ENCODE data around the gene KREMEN2. TPM values are rescaled to one million over a fixed set of nuclear protein-coding genes. Genes with fewer than 3 reads are reported as not detected.

The KREMEN2 gene
- total and polyA plus RNA-seq, 4 donors: not detected

DNA sequence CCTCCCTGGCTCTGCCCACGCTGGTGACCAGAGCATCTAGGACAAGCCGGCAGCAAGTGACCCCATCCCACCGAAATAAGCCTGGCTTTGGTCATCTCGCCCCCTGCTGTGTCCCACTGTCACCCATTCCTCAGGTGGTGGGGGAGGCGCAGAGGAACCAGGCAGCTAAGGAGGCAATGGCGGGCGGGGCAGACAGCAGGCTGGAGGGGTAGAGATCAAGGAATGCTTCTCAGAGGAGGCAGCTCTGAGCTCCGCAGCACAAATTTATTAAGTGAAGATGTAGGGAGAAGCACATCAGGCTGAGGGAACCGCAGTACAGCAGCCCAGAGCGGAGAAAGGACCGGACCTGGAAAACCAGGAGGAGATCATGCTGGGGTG lies 7.5 kb upstream of the KREMEN2 start:
- H3K27ac ChIP-seq (ENCODE audit: low read depth in 1 of 2, low read length in 2 of 2): no peak overlapping the region
- no peaks in the 10 kb centered on the region for H3K36me3 ChIP-seq (ENCODE audit: control insufficient read depth in 1 of 2, insufficient read depth in 2 of 2, low read length in 1 of 2)
- intact Hi-C loops (cut with DNase I): no loop called here
- ATAC-seq (ENCODE audit: low FRiP score): no peak
- H3K4me3 ChIP-seq (ENCODE audit: low read length in 2 of 2): no peak overlapping the region
- no peaks in the 10 kb centered on the region for H3K27me3 ChIP-seq (ENCODE audit: control insufficient read depth in 1 of 2, insufficient read depth in 2 of 2, low read length in 1 of 2)
- DNase-seq: no peak
- no peaks in the 10 kb centered on the region for H3K9me3 ChIP-seq (ENCODE audit: control insufficient read depth, low read length)
- WGBS, 2 donors: 79 to 83% methylated on average over 11 of the region's 11 CpGs
- H3K4me1 ChIP-seq (ENCODE audit: control insufficient read depth in 1 of 2, insufficient read depth in 2 of 2, low read length in 2 of 2): no peaks in the 10 kb centered on the region

DNA sequence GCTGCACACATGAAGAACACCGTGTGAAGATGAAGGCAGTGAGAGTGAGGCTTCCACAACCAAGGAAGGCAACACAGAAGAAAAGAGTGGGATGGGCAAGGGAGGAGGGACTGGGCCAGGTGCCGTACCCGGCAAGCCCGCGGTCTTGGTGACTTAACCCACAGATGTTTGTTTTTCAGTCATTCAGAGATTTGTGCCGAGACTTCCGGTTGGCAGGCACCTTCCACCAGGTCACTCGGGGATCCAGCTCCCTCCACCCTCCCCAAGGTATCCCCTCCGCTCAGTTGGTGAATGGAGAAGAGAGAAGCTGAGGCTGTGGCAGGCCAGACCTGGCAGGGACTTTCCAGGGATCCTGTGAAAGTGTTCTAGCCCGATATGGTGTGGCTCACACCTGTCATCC lies 4.9 kb upstream of the KREMEN2 start:
- Histone ChIP-seq H3K4me1 (ENCODE audit: control insufficient read depth in 1 of 2, insufficient read depth in 2 of 2, low read length in 2 of 2) (no peaks in the 10 kb centered on the region), H3K27me3 (ENCODE audit: control insufficient read depth in 1 of 2, insufficient read depth in 2 of 2, low read length in 1 of 2) (no peaks in the 10 kb centered on the region), H3K4me3 (ENCODE audit: low read length in 2 of 2) (no peak overlapping the region), H3K27ac (ENCODE audit: low read depth in 1 of 2, low read length in 2 of 2) (no peak overlapping the region), H3K36me3 (ENCODE audit: control insufficient read depth in 1 of 2, insufficient read depth in 2 of 2, low read length in 1 of 2) (no peaks in the 10 kb centered on the region), H3K9me3 (ENCODE audit: control insufficient read depth, low read length) (no peaks in the 10 kb centered on the region)
- intact Hi-C loops (cut with DNase I): no loop called here
- ATAC-seq (ENCODE audit: low FRiP score) (no peak), DNase-seq (no peak)
- whole genome bisulfite sequencing, 2 donors: 56 to 62% methylated on average over 10 of the region's 10 CpGs

DNA sequence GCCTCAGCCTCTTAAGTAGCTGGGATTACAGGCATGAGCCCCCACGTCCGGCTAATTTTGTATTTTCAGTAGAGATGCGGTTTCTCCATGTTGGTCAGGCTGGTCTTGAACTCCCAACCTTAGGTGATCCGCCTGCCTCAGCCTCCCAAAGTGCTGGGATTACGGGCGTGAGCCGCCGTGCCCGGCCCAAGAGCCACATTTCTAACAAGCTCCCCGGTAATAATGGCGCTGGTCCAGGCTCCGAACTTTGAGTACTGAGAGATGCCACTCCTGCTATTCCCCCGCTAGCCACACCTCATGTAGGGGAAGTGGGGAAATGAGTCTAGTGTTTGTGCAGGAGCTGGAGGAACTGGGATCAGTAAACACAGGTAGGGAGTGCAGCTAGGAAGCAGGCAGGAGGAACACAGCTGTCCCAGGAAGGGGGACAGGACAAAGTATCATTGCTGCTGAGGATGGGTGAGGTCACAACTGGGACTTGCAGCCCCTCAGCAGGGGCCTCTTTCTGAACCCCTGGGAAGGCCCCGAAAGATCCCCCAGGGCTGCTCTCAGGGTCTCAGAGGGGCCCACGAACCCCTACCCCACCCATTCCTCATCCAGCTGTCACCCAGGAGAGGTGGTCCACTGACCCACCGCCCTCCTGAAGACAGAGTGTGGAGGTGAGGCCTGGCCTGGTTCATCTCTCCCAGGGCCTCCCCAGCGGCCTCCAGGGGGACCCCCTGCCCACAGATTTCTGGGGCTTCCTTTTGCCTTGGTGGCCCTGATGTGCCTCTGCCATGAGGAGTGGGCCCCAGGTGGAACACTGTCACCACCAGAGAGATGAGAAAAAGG lies 3.7 kb upstream of the KREMEN2 start:
- no peak overlapping the region for H3K27ac ChIP-seq (ENCODE audit: low read depth in 1 of 2, low read length in 2 of 2)
- no peaks in the 10 kb centered on the region for H3K4me1 ChIP-seq (ENCODE audit: control insufficient read depth in 1 of 2, insufficient read depth in 2 of 2, low read length in 2 of 2)
- no peaks in the 10 kb centered on the region for H3K27me3 ChIP-seq (ENCODE audit: control insufficient read depth in 1 of 2, insufficient read depth in 2 of 2, low read length in 1 of 2)
- intact Hi-C loops (cut with DNase I): no loop called here
- 69 to 71% methylated on average over 17 of the region's 17 CpGs for WGBS, 2 donors
- DNase-seq (no peak), ATAC-seq (ENCODE audit: low FRiP score) (no peak)
- no peaks in the 10 kb centered on the region for H3K36me3 ChIP-seq (ENCODE audit: control insufficient read depth in 1 of 2, insufficient read depth in 2 of 2, low read length in 1 of 2)
- H3K9me3 ChIP-seq (ENCODE audit: control insufficient read depth, low read length): no peaks in the 10 kb centered on the region
- no peak overlapping the region for H3K4me3 ChIP-seq (ENCODE audit: low read length in 2 of 2)

DNA sequence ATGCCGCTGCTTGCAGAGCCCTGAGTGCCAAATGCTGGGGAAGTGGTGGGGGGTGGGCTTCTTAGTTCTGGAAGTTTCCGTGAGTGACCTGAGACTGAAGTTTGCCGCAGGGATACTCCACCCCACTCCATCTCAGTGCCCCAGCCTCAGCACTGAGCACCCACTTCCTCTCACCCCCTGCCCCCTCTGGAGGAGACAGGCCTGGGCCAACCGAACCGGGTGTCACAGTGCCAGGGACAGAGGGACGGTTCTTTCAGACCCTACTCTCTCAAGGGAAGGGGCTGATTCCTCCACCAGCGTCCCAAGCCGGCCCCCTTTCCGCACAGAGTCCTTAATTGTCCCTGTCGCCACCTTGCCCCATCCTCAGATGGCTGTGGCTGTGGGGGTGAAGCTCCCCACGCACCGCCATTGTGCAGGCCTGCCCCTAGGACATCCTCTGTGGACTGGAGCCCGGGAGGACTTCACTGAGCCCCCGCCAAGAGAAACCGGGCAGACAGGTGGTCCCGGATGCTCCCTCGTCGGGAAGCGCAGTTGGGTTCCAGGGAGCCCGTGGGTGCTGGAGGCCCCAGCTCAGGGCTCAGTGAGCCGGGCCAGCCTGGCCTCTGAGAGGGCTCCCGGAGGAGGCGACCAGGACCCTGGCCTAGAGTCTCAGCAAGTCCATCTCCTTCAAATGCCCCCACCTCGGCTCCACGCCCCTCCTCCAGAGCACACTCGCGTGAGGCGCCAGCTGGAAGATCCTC lies 1.6 kb upstream of the KREMEN2 start:
- WGBS, 2 donors: 21 to 23% methylated on average over 28 of the region's 28 CpGs
- DNase-seq (no peak), ATAC-seq (ENCODE audit: low FRiP score) (no peak)
- H3K27me3 ChIP-seq (ENCODE audit: control insufficient read depth in 1 of 2, insufficient read depth in 2 of 2, low read length in 1 of 2): no peaks in the 10 kb centered on the region
- intact Hi-C loops (cut with DNase I): no loop called here
- no peaks in the 10 kb centered on the region for H3K36me3 ChIP-seq (ENCODE audit: control insufficient read depth in 1 of 2, insufficient read depth in 2 of 2, low read length in 1 of 2)
- H3K4me1 ChIP-seq (ENCODE audit: control insufficient read depth in 1 of 2, insufficient read depth in 2 of 2, low read length in 2 of 2): no peaks in the 10 kb centered on the region
- H3K4me3 ChIP-seq (ENCODE audit: low read length in 2 of 2): no peak overlapping the region
- H3K27ac ChIP-seq (ENCODE audit: low read depth in 1 of 2, low read length in 2 of 2): no peak overlapping the region
- no peaks in the 10 kb centered on the region for H3K9me3 ChIP-seq (ENCODE audit: control insufficient read depth, low read length)

DNA sequence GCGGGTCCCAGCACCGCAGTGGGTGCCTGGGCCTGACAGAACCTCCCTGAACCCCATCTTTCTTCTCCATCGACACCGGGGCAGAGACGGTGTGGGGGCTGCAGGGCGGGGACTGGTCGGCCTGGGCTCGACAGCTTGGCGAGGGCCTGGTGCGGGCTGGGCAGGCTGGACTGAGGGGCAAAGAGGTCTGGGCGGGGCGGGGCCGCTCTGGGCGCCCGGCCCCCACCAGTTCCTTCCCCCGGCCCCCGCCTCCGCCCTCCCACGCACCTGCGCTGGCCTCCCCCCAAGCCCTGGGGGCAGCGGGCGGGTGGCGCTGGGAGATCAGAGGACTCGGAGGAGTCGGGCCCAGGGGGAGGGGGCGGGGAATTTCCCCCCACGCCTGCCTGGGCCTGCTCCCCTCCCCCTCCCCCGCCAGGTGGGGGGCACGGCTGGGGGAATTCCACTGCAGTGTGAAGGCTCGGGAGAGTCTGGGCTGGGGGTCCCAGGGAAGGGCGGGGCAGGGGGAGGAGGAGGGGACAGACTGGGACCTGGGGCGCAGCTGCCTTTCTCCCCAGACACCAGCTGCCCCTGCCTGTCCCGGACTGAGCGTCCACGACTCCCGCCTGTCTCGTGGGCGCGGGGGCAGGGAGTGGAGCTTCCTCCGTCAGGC lies 877 bp upstream of the KREMEN2 start:
- no peaks in the 10 kb centered on the region for H3K27me3 ChIP-seq (ENCODE audit: control insufficient read depth in 1 of 2, insufficient read depth in 2 of 2, low read length in 1 of 2)

DNA sequence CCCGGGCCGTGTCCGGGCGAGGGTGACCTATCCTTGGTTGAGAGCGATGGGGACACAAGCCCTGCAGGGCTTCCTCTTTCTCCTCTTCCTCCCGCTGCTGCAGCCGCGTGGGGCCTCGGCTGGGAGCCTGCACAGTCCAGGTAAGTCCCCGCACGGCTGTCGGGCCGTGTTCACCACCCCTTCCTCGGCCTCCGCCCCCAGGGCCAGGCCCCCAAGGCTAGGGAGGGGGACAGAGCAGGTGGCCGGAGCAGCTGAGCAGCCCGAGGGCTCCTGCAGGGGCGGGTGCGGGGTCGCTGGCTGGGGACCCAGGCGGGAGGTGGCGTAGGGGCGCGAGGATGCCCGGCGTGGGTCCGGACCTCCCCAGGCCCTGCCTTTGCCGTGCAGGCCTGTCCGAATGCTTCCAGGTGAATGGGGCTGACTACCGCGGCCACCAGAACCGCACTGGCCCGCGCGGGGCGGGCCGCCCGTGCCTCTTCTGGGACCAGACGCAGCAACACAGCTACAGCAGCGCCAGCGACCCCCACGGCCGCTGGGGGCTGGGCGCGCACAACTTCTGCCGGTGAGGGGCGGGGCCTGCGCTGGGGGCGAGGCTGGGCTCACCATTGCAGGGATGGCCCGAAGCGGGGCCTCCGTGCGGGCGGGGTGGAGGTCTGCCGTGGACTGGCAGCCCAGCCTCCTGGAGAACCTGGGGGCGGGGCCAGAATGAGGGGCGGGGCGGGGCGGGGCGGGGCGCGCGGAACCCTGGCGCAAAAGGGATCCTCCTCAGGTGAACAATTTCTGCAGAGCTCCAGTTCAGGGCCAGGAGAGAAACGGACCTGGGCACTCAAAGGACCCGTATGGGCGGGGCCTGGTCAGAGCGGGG lies 631 bp downstream of the KREMEN2 start:
- Histone ChIP-seq H3K27me3 (ENCODE audit: control insufficient read depth in 1 of 2, insufficient read depth in 2 of 2, low read length in 1 of 2) (no peaks in the 10 kb centered on the region), H3K36me3 (ENCODE audit: control insufficient read depth in 1 of 2, insufficient read depth in 2 of 2, low read length in 1 of 2) (no peaks in the 10 kb centered on the region), H3K4me1 (ENCODE audit: control insufficient read depth in 1 of 2, insufficient read depth in 2 of 2, low read length in 2 of 2) (no peaks in the 10 kb centered on the region), H3K9me3 (ENCODE audit: control insufficient read depth, low read length) (no peaks in the 10 kb centered on the region), H3K27ac (ENCODE audit: low read depth in 1 of 2, low read length in 2 of 2) (no peak overlapping the region), H3K4me3 (ENCODE audit: low read length in 2 of 2) (no peak overlapping the region)
- DNase-seq (no peak), ATAC-seq (ENCODE audit: low FRiP score) (no peak)
- intact Hi-C loops (cut with DNase I): no loop called here
- 1% methylated on average over 46 to 68 of the region's 68 CpGs for WGBS, 2 donors

More for the DNA sequence above, 877 bp upstream of the KREMEN2 start:
- Histone ChIP-seq H3K4me3 (ENCODE audit: low read length in 2 of 2) (no peak overlapping the region), H3K9me3 (ENCODE audit: control insufficient read depth, low read length) (no peaks in the 10 kb centered on the region), H3K4me1 (ENCODE audit: control insufficient read depth in 1 of 2, insufficient read depth in 2 of 2, low read length in 2 of 2) (no peaks in the 10 kb centered on the region), H3K36me3 (ENCODE audit: control insufficient read depth in 1 of 2, insufficient read depth in 2 of 2, low read length in 1 of 2) (no peaks in the 10 kb centered on the region), H3K27ac (ENCODE audit: low read depth in 1 of 2, low read length in 2 of 2) (no peak overlapping the region)
- intact Hi-C loops (cut with DNase I): no loop called here
- 1 to 2% methylated on average over 21 to 40 of the region's 40 CpGs for WGBS, 2 donors
- ATAC-seq (ENCODE audit: low FRiP score) (no peak), DNase-seq (no peak)

DNA sequence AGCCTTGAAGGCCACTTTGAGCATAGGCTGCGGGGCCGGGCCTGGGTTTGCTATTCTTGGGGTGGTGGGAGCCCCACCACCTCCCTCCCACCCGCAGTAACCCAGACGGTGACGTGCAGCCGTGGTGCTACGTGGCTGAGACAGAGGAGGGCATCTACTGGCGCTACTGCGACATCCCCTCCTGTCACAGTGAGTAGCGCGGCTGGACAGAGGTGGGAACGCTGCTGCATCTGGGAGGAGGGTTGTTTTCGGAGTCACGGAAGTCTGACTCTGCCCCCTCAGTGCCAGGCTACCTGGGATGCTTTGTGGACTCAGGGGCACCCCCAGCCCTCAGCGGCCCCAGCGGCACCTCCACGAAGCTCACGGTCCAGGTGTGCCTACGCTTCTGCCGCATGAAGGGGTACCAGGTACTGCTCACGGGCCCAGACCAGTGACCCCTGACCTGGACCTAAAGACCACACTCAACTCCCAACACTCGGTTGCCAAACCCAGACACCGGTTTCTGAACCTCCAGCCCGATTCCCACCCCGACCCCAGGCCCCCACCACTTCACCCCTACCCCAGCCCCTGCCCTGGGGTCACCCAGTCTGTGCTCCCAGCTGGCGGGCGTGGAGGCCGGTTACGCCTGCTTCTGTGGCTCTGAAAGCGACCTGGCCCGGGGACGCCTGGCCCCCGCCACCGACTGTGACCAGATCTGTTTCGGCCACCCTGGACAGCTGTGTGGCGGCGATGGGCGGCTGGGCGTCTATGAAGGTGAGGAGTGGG lies 2.1 kb downstream of the KREMEN2 start:
- no peak for ATAC-seq (ENCODE audit: low FRiP score)
- intact Hi-C loops (cut with DNase I): no loop called here
- H3K27me3 ChIP-seq (ENCODE audit: control insufficient read depth in 1 of 2, insufficient read depth in 2 of 2, low read length in 1 of 2): no peaks in the 10 kb centered on the region
- 55 to 57% methylated on average over 39 of the region's 39 CpGs for WGBS, 2 donors
- H3K36me3 ChIP-seq (ENCODE audit: control insufficient read depth in 1 of 2, insufficient read depth in 2 of 2, low read length in 1 of 2): no peaks in the 10 kb centered on the region
- H3K27ac ChIP-seq (ENCODE audit: low read depth in 1 of 2, low read length in 2 of 2): no peak overlapping the region
- no peaks in the 10 kb centered on the region for H3K9me3 ChIP-seq (ENCODE audit: control insufficient read depth, low read length)
- no peaks in the 10 kb centered on the region for H3K4me1 ChIP-seq (ENCODE audit: control insufficient read depth in 1 of 2, insufficient read depth in 2 of 2, low read length in 2 of 2)
- no peak for DNase-seq
- no peak overlapping the region for H3K4me3 ChIP-seq (ENCODE audit: low read length in 2 of 2)

DNA sequence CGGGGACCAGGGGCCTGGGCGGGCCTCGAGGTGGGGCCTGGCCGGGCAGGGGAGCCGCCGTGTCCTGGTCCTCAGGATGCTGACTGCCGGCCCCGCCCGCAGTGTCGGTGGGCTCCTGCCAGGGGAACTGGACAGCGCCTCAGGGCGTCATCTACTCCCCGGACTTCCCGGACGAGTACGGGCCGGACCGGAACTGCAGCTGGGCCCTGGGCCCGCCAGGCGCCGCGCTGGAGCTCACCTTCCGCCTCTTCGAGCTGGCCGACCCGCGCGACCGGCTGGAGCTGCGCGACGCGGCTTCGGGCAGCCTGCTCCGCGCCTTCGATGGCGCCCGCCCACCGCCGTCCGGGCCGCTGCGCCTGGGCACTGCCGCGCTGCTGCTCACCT lies 2.7 kb downstream of the KREMEN2 start:
- Histone ChIP-seq H3K9me3 (ENCODE audit: control insufficient read depth, low read length) (no peaks in the 10 kb centered on the region), H3K27me3 (ENCODE audit: control insufficient read depth in 1 of 2, insufficient read depth in 2 of 2, low read length in 1 of 2) (no peaks in the 10 kb centered on the region), H3K4me1 (ENCODE audit: control insufficient read depth in 1 of 2, insufficient read depth in 2 of 2, low read length in 2 of 2) (no peaks in the 10 kb centered on the region), H3K27ac (ENCODE audit: low read depth in 1 of 2, low read length in 2 of 2) (no peak overlapping the region), H3K4me3 (ENCODE audit: low read length in 2 of 2) (no peak overlapping the region), H3K36me3 (ENCODE audit: control insufficient read depth in 1 of 2, insufficient read depth in 2 of 2, low read length in 1 of 2) (no peaks in the 10 kb centered on the region)
- 3% methylated on average over 31 to 46 of the region's 46 CpGs for WGBS, 2 donors
- intact Hi-C loops (cut with DNase I): no loop called here
- DNase-seq (peak in 1 of 2 donors; percentile 53), ATAC-seq (ENCODE audit: low FRiP score) (no peak)

All from aorta (tissue), 5 donors.